IMR-90 (cell line): Measurements from ENCODE around the gene ALOX15B.

ENCODE experiments used
- BHLHE40 ChIP-seq: fragments of 150-350 bp; IDR thresholded peaks from 2 replicates; pipeline ENCODE4 v1.6.1; 2016; ENCODE audit warnings: mild to moderate bottlenecking, low read depth, low read length
- CEBPB ChIP-seq: IDR thresholded peaks from 2 replicates; pipeline ENCODE4 v1.6.1; 2012; ENCODE audit warnings: low read depth, low read length, improper control_type of control experiment
- CTCF ChIP-seq: conservative IDR thresholded peaks from 2 replicates; pipeline ENCODE4 v1.5.1; 2012; ENCODE audit warnings: mild to moderate bottlenecking, low read depth, low read length, improper control_type of control experiment
- ELK1 ChIP-seq: fragments of 150-350 bp; IDR thresholded peaks from 2 replicates; pipeline ENCODE4 v1.6.1; 2016; ENCODE audit warnings: low read depth, mild to moderate bottlenecking, low read length, moderate library complexity, borderline replicate concordance
- FOS ChIP-seq: fragments of 150-350 bp; IDR thresholded peaks from 2 replicates; pipeline ENCODE4 v1.6.1; 2016; ENCODE audit warnings: low read depth, low read length
- MAFK ChIP-seq: IDR thresholded peaks from 2 replicates; pipeline ENCODE4 v1.6.1; 2012; ENCODE audit warnings: low read depth, low read length, improper control_type of control experiment
- MAZ ChIP-seq: IDR thresholded peaks from 2 replicates; pipeline ENCODE4 v1.6.1; 2012; ENCODE audit warnings: low read depth, mild to moderate bottlenecking, low read length, improper control_type of control experiment, moderate library complexity, borderline replicate concordance
- MXI1 ChIP-seq: IDR thresholded peaks from 2 replicates; pipeline ENCODE4 v1.6.1; 2012; ENCODE audit warnings: low read depth, mild to moderate bottlenecking, low read length, moderate library complexity, borderline replicate concordance
- POLR2A ChIP-seq: IDR thresholded peaks from 2 replicates; pipeline ENCODE4 v1.6.1; 2012; ENCODE audit warnings: mild to moderate bottlenecking, low read depth, low read length
- RAD21 ChIP-seq: IDR thresholded peaks from 2 replicates; pipeline ENCODE4 v1.6.1; 2012; ENCODE audit warnings: low read length, improper control_type of control experiment
- RCOR1 ChIP-seq: IDR thresholded peaks from 2 replicates; pipeline ENCODE4 v1.6.1; 2012; ENCODE audit warnings: mild to moderate bottlenecking, low read length, improper control_type of control experiment; ENCODE audit not compliant: insufficient replicate concordance
- RFX5 ChIP-seq: IDR thresholded peaks from 2 replicates; pipeline ENCODE4 v1.8.0; 2012; ENCODE audit warnings: low read depth, mild to moderate bottlenecking, low read length, moderate library complexity
- SMC3 ChIP-seq: fragments of 150-350 bp; IDR thresholded peaks from 2 replicates; pipeline ENCODE4 v1.6.1; 2016; ENCODE audit warnings: low read depth, mild to moderate bottlenecking, antibody characterized with exemption, low read length, moderate library complexity
- USF2 ChIP-seq: fragments of 150-350 bp; IDR thresholded peaks from 2 replicates; pipeline ENCODE4 v1.6.1; 2017; ENCODE audit warnings: mild to moderate bottlenecking, antibody characterized with exemption, low read length, low read depth

- TF ChIP-seq POLR2A (no peak), ELK1 (no peak), CTCF (no peak), USF2 (no peak), CEBPB (no peak), MAZ (no peak), MXI1 (no peak), MAFK (no peak), RCOR1 (no peak), RFX5 (no peak), FOS (no peak), BHLHE40 (no peak), RAD21 (no peak), SMC3 (no peak)
These were observed 45.4 kb downstream of the ALOX15B start for GRCh38 chr17:8084250-8084649.
